Measurements from ENCODE around the gene PDP2. TPM values are rescaled to one million over a fixed set of nuclear protein-coding genes. Genes with fewer than 3 reads are reported as not detected.

The PDP2 gene
- total RNA-seq, 1 experiment from 2014 or later: 42.0 TPM

DNA sequence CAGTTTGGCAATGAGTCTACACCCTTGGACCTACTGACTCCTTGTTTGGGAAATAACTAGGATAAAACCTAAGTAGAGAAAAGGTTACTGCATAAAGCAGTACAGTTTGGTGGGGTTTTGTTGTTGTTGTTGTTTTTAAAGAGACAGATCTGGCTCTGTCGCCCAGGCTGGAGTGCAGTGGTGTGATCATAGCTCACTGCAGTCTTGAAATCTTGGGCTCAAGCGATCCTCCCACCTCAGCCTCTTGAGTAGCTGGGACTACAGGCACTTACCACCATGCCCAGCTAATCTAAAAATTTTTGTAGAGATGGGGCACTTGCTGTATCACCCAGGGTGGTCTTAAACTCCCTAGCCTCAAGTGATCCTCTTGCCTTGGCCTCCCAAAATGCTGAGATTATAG, 1.2 kb downstream of the PDP2 start:
- Histone ChIP-seq H3K4me3 (ENCODE audit: low read depth, low read length, poor library complexity, severe bottlenecking) (peak overlapping the region; percentile 96), H3K9me3 (ENCODE audit: low read depth, low read length, poor library complexity, severe bottlenecking) (no peaks in the 10 kb centered on the region), H3K27ac (ENCODE audit: low read depth, low read length, poor library complexity, severe bottlenecking) (no peak overlapping the region), H3K27me3 (replicated peaks; ENCODE audit: insufficient read depth, low read depth, low read length, poor library complexity) (no peaks in the 10 kb centered on the region), H3K36me3 (ENCODE audit: insufficient read depth, low read length, poor library complexity, severe bottlenecking) (peaks cover 31% of the 10 kb centered on the region), H3K4me1 (ENCODE audit: insufficient read depth, low read length, poor library complexity, severe bottlenecking) (peaks cover 4% of the 10 kb centered on the region)
- BruUV-seq (replicated peaks): no TSS peak
- no peak for TF ChIP-seq EZH2 (IDR thresholded peaks at IDR 0.05; ENCODE audit: borderline replicate concordance, low read depth, low read length, poor library complexity, severe bottlenecking)
- TF ChIP-seq, protein P1, sequence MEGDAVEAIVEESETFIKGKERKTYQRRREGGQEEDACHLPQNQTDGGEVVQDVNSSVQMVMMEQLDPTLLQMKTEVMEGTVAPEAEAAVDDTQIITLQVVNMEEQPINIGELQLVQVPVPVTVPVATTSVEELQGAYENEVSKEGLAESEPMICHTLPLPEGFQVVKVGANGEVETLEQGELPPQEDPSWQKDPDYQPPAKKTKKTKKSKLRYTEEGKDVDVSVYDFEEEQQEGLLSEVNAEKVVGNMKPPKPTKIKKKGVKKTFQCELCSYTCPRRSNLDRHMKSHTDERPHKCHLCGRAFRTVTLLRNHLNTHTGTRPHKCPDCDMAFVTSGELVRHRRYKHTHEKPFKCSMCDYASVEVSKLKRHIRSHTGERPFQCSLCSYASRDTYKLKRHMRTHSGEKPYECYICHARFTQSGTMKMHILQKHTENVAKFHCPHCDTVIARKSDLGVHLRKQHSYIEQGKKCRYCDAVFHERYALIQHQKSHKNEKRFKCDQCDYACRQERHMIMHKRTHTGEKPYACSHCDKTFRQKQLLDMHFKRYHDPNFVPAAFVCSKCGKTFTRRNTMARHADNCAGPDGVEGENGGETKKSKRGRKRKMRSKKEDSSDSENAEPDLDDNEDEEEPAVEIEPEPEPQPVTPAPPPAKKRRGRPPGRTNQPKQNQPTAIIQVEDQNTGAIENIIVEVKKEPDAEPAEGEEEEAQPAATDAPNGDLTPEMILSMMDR (conservative IDR thresholded peaks at IDR 0.05; ENCODE audit: low read depth, low read length): no peak
- no peak for DNase-seq (ENCODE audit: low spot score)
- ChIA-PET CTCF (interaction anchor here (2.0 kb wide), 1 partner anchor 9 kb away, joined by 12 read pairs; no protein-coding TSS in a partner anchor), POLR2A (ENCODE audit: low non-redundant PET) (no interaction called here)
- intact Hi-C loops (cut with micrococcal nuclease; ENCODE audit: unreplicated experiment): no loop called here

GRCh38 chr16:66881964-66882508, 1.7 kb downstream of the PDP2 start:
- ChIA-PET POLR2A (ENCODE audit: low non-redundant PET) (no interaction called here), CTCF (interaction anchor here (2.0 kb wide), 1 partner anchor 9 kb away, joined by 12 read pairs; no protein-coding TSS in a partner anchor)
- H3K9me3 ChIP-seq (ENCODE audit: low read depth, low read length, poor library complexity, severe bottlenecking): no peaks in the 10 kb centered on the region
- peaks cover 35% of the 10 kb centered on the region for H3K36me3 ChIP-seq (ENCODE audit: insufficient read depth, low read length, poor library complexity, severe bottlenecking)
- H3K27me3 ChIP-seq (replicated peaks; ENCODE audit: insufficient read depth, low read depth, low read length, poor library complexity): no peaks in the 10 kb centered on the region
- TF ChIP-seq, protein P1 (conservative IDR thresholded peaks at IDR 0.05; ENCODE audit: low read depth, low read length): no peak
- TF ChIP-seq EZH2 (IDR thresholded peaks at IDR 0.05; ENCODE audit: borderline replicate concordance, low read depth, low read length, poor library complexity, severe bottlenecking): no peak
- no TSS peak for BruUV-seq (replicated peaks)
- no peak overlapping the region for H3K27ac ChIP-seq (ENCODE audit: low read depth, low read length, poor library complexity, severe bottlenecking)
- intact Hi-C loops (cut with micrococcal nuclease; ENCODE audit: unreplicated experiment): no loop called here
- peaks cover 8% of the 10 kb centered on the region for H3K4me1 ChIP-seq (ENCODE audit: insufficient read depth, low read length, poor library complexity, severe bottlenecking)
- peak overlapping the region; percentile 96 for H3K4me3 ChIP-seq (ENCODE audit: low read depth, low read length, poor library complexity, severe bottlenecking)
- DNase-seq (ENCODE audit: low spot score): no peak

DNA sequence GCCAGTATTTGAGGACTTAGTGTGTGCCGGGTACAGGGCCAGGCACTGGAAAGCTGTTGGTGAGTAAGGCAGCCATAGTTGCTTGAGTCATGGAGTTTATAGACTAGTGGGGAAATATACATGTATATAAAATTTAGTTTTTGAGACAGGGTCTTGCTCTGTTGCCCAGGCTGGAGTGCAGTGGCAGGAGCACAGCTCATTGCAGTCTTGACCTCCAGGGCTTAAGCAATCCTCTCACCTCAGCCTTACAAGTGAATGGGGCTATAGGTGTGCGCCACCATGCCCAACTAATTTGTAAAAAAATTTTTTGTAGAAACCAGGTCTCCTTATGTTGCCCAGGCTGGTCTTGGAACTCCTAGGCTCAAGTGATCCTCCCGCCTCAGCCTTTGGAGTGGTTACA, 2.4 kb downstream of the PDP2 start:
- no peaks in the 10 kb centered on the region for H3K27me3 ChIP-seq (replicated peaks; ENCODE audit: insufficient read depth, low read depth, low read length, poor library complexity)
- no peaks in the 10 kb centered on the region for H3K9me3 ChIP-seq (ENCODE audit: low read depth, low read length, poor library complexity, severe bottlenecking)
- no TSS peak for BruUV-seq (replicated peaks)
- H3K4me1 ChIP-seq (ENCODE audit: insufficient read depth, low read length, poor library complexity, severe bottlenecking): peaks cover 12% of the 10 kb centered on the region
- intact Hi-C loops (cut with micrococcal nuclease; ENCODE audit: unreplicated experiment): no loop called here
- peaks cover 40% of the 10 kb centered on the region for H3K36me3 ChIP-seq (ENCODE audit: insufficient read depth, low read length, poor library complexity, severe bottlenecking)
- H3K27ac ChIP-seq (ENCODE audit: low read depth, low read length, poor library complexity, severe bottlenecking): no peak overlapping the region
- ChIA-PET POLR2A (ENCODE audit: low non-redundant PET) (no interaction called here), CTCF (interaction anchor here (2.0 kb wide), 1 partner anchor 10 kb away, joined by 12 read pairs; no protein-coding TSS in a partner anchor)
- no peak overlapping the region for H3K4me3 ChIP-seq (ENCODE audit: low read depth, low read length, poor library complexity, severe bottlenecking)
- TF ChIP-seq, protein P1 (conservative IDR thresholded peaks at IDR 0.05; ENCODE audit: low read depth, low read length): no peak
- TF ChIP-seq EZH2 (IDR thresholded peaks at IDR 0.05; ENCODE audit: borderline replicate concordance, low read depth, low read length, poor library complexity, severe bottlenecking): no peak
- no peak for DNase-seq (ENCODE audit: low spot score)
